Vagina (tissue), 2 donors: ENCODE measurements around the gene TBX18. TPM values are rescaled to one million over a fixed set of nuclear protein-coding genes. Genes with fewer than 3 reads are reported as not detected.

Source experiments
- DNase-seq, 2 donors: peaks; one replicate each; pipeline ENCODE4 v3.0.0-alpha.2; 2017; ENCODE audit errors: extremely low spot score in 2 of 2
- H3K27ac ChIP-seq: fragments of 200-600 bp; sonication (generic); one replicate; pipeline ENCODE4 v1.5.1; 2019
- H3K27me3 ChIP-seq: fragments of 200-600 bp; sonication (generic); one replicate; pipeline ENCODE4 v1.5.1; 2019
- H3K36me3 ChIP-seq, 2 donors: fragments of 200-600 bp; sonication (generic); one replicate each; pipeline ENCODE4 v1.5.1; 2017 to 2019
- H3K4me1 ChIP-seq: fragments of 200-600 bp; sonication (generic); one replicate; pipeline ENCODE4 v1.5.1; 2019
- H3K4me3 ChIP-seq, 2 donors: fragments of 200-600 bp; sonication (generic); 1 replicate in 1 of 2; 2 replicates in 1 of 2; pipeline ENCODE4 v1.5.1; 2016 to 2019
- H3K9me3 ChIP-seq: fragments of 200-600 bp; sonication (generic); one replicate; pipeline ENCODE4 v1.5.1; 2019
- POLR2A ChIP-seq, 2 donors: fragments of 450-650 bp; IDR thresholded peaks; one replicate each; pipeline ENCODE4 v1.6.1; 2017; ENCODE audit warnings: antibody characterized with exemption in 2 of 2, mild to moderate bottlenecking in 2 of 2, moderate library complexity in 2 of 2
- POLR2AphosphoS5 ChIP-seq, 2 donors: sonication (generic); formaldehyde crosslinking; IDR thresholded peaks; one replicate each; pipeline ENCODE4 v1.9.0; 2017; ENCODE audit warnings: antibody characterized with exemption in 2 of 2, mild to moderate bottlenecking in 2 of 2, low read depth in 1 of 2; ENCODE audit not compliant: insufficient read depth in 1 of 2
- intact Hi-C: fragments of 100-400 bp; cut with DNase I; formaldehyde crosslinking; loops from one replicate; pipeline ENCODE4 v1.15.1; 2023
- total RNA-seq: library from RNA; depleted of rRNA; stranded (reverse); fragments of >200 nt; gene quantifications from one replicate; pipeline ENCODE4 v1.2.3, GENCODE V29; 2016
- TF ChIP-seq, protein P1 (sequence below), 3 experiments: fragments of 450-650 bp in 2 of 3; fragments of 200-600 bp in 1 of 3; sonication (generic) in 1 of 3; IDR thresholded peaks; one replicate each; pipeline ENCODE4 v1.5.1; 2017 to 2019; ENCODE audit warnings: antibody characterized with exemption in 3 of 3, mild to moderate bottlenecking in 2 of 3, moderate library complexity in 2 of 3

Gene TBX18
- total RNA-seq, 1 donor from 2014 or later, result 9.8 TPM

DNA sequence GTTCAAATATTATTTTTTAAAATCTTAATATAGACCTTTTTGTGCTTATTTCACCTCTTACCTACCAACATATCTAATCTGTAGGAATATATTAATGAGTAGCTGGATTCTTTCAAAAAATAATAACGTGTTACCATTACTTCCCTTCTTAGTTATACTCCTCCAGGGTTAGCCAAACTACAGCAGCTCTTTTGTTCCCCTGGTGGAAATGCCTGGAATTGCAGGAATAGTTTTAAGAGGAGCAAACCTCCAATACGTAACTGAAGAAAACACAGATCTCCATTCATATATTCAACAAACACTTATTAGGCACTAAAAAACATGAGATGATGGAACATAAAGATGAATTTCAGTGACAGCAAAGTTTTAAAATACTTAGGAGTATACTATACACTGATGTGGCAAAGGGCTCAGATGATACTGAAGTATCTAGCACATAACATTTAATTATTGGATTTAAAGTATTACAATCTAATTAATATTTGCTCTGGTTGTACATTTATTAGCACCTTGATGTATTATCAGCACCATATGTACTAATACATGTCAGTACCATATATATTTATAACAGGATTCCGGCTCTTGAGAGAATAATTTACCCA is 78.3 kb downstream of the TBX18 start:
- H3K36me3 ChIP-seq, result no peaks in the 10 kb centered on the region
- DNase-seq, result no peak
- no peak overlapping the region for H3K27ac ChIP-seq
- no peak overlapping the region for H3K4me3 ChIP-seq
- intact Hi-C loops, result no loop called here
- no peaks in the 10 kb centered on the region for H3K9me3 ChIP-seq
- no peaks in the 10 kb centered on the region for H3K4me1 ChIP-seq
- H3K27me3 ChIP-seq, result no peaks in the 10 kb centered on the region
- TF ChIP-seq, protein P1, sequence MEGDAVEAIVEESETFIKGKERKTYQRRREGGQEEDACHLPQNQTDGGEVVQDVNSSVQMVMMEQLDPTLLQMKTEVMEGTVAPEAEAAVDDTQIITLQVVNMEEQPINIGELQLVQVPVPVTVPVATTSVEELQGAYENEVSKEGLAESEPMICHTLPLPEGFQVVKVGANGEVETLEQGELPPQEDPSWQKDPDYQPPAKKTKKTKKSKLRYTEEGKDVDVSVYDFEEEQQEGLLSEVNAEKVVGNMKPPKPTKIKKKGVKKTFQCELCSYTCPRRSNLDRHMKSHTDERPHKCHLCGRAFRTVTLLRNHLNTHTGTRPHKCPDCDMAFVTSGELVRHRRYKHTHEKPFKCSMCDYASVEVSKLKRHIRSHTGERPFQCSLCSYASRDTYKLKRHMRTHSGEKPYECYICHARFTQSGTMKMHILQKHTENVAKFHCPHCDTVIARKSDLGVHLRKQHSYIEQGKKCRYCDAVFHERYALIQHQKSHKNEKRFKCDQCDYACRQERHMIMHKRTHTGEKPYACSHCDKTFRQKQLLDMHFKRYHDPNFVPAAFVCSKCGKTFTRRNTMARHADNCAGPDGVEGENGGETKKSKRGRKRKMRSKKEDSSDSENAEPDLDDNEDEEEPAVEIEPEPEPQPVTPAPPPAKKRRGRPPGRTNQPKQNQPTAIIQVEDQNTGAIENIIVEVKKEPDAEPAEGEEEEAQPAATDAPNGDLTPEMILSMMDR (IDR thresholded peaks at IDR 0.05), result no peak
- TF ChIP-seq POLR2AphosphoS5 (IDR thresholded peaks at IDR 0.05; ENCODE audit: insufficient read depth in 1 of 2, low read depth in 1 of 2) (no peak), POLR2A (IDR thresholded peaks at IDR 0.05) (no peak)

DNA sequence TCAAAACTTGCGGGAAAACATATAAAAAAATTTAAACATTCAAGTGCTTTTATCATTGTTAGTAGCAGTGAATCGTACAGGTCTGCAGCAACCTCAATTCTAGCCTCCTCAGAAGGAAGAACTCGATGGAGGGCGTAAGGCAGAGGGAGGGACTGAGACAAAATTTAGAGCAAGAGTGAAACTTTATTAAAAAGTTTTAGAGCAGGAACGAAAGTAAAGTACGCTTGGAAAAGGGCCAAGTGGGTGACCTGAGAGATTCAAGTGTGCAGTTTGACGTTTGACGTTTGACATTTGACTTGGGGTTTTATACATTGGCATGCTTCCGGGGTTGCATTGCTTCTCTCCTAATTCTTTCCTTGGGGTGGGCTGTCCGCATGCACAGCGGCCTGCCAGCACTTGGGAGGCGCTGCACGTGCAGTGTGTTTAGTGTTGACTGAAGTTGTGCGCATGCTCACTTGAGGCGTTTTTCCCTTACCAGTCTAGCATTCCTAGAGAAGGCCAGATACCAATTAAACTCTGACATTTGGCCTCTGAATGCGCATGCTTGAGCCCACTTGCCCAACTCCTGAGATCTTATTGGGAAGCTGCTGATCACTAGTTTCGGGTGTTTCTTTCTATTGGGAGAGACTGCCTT is 82.6 kb downstream of the TBX18 start:
- intact Hi-C loops, result no loop called here
- Histone ChIP-seq H3K4me1 (no peaks in the 10 kb centered on the region), H3K4me3 (no peak overlapping the region), H3K27me3 (no peaks in the 10 kb centered on the region), H3K36me3 (no peaks in the 10 kb centered on the region), H3K9me3 (no peaks in the 10 kb centered on the region), H3K27ac (no peak overlapping the region)
- TF ChIP-seq POLR2AphosphoS5 (IDR thresholded peaks at IDR 0.05; ENCODE audit: insufficient read depth in 1 of 2, low read depth in 1 of 2), result no peak
- TF ChIP-seq, protein P1 (IDR thresholded peaks at IDR 0.05), result no peak
- TF ChIP-seq POLR2A (IDR thresholded peaks at IDR 0.05), result no peak
- no peak for DNase-seq

DNA sequence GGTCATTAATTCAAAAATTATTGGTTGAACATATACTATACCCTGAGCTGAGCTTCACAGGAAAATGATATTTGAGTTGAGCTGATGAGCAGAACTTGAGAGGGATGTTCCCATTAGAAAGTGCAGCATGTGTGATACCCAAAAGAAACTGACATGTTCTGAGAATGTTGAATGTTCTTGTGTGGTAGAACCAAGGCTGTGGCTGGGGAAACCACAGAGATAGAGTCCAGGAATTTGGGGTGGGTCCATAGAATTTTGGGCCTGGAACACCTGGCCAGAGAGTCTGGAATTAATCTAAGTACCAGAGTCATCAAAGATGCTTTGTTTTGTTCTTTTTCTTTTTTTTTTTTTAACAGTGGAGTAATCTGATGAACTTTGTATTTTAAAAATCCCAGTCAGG is 88.7 kb downstream of the TBX18 start:
- H3K27ac ChIP-seq, result no peak overlapping the region
- intact Hi-C loops, result no loop called here
- H3K9me3 ChIP-seq, result no peaks in the 10 kb centered on the region
- H3K4me3 ChIP-seq, result no peak overlapping the region
- no peak for TF ChIP-seq POLR2A (IDR thresholded peaks at IDR 0.05)
- TF ChIP-seq, protein P1 (IDR thresholded peaks at IDR 0.05), result no peak
- no peak for TF ChIP-seq POLR2AphosphoS5 (IDR thresholded peaks at IDR 0.05; ENCODE audit: insufficient read depth in 1 of 2, low read depth in 1 of 2)
- H3K36me3 ChIP-seq, result no peaks in the 10 kb centered on the region
- no peaks in the 10 kb centered on the region for H3K4me1 ChIP-seq
- no peak for DNase-seq
- H3K27me3 ChIP-seq, result no peaks in the 10 kb centered on the region

DNA sequence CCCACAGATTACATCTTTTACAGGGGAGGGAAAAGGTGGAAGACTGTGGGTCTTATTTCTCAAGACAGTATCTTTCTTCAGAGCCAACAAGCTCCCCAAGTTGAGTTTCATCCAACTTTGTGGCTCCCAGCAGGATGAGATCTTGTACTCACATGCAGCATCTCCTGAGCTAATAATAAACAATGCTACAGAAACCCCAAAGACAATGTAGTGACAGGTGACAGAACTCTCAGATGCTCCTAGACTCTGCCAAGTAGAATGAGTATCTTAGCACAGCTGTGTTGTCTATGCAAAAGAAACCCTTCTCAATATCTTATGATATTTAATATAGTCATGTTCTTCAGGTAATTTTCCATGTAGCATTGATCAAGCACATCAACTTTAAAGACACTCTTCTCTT is 90.0 kb downstream of the TBX18 start:
- Histone ChIP-seq H3K36me3 (no peaks in the 10 kb centered on the region), H3K27me3 (no peaks in the 10 kb centered on the region), H3K9me3 (no peaks in the 10 kb centered on the region), H3K4me3 (no peak overlapping the region), H3K4me1 (no peaks in the 10 kb centered on the region), H3K27ac (no peak overlapping the region)
- no peak for DNase-seq
- intact Hi-C loops, result no loop called here
- TF ChIP-seq POLR2A (IDR thresholded peaks at IDR 0.05) (no peak), POLR2AphosphoS5 (IDR thresholded peaks at IDR 0.05; ENCODE audit: insufficient read depth in 1 of 2, low read depth in 1 of 2) (no peak)
- TF ChIP-seq, protein P1 (IDR thresholded peaks at IDR 0.05), result no peak

DNA sequence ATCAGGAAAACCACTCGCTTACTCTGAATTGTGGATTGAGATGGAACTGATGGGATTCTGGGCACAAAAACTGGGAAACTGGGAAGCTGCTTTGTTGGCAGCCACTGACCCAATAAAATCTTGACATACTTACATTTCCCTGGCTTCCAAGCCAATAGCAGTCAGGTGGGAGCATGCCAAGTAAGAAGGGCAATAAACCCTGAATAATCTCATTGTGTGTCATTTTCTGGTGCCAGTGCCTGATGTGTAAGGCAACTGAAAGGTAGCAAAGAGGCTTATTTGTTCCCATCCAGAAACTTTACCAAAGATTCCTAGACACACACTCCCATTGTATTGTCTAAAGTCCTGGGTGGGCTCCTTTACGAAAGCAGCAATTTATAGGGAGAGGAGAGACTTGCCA is 93.2 kb downstream of the TBX18 start:
- TF ChIP-seq, protein P1 (IDR thresholded peaks at IDR 0.05), result no peak
- H3K9me3 ChIP-seq, result no peaks in the 10 kb centered on the region
- H3K4me1 ChIP-seq, result no peaks in the 10 kb centered on the region
- DNase-seq, result no peak
- no peak overlapping the region for H3K27ac ChIP-seq
- intact Hi-C loops, result no loop called here
- H3K27me3 ChIP-seq, result no peaks in the 10 kb centered on the region
- H3K36me3 ChIP-seq, result no peaks in the 10 kb centered on the region
- H3K4me3 ChIP-seq, result no peak overlapping the region
